ENCODE measurements around the gene GREB1.

Gene GREB1

GRCh38 chr2:11562011-11562410, 28.2 kb downstream of the GREB1 start:
- peak; percentile 22 for DNase-seq (ENCODE audit: low spot score)

- DNase-seq (ENCODE audit: low spot score) = peak; percentile 28
These were observed 28.6 kb downstream of the GREB1 start for GRCh38 chr2:11562476-11562875.

- DNase-seq (ENCODE audit: low spot score) = peak; percentile 33
These were observed 30.2 kb downstream of the GREB1 start for GRCh38 chr2:11563784-11564666.

- peak; percentile 30 for DNase-seq (ENCODE audit: low spot score)
These were observed 31.1 kb downstream of the GREB1 start for GRCh38 chr2:11564816-11565567.

GRCh38 chr2:11566383-11566782, 32.5 kb downstream of the GREB1 start:
- peak; percentile 51 for DNase-seq (ENCODE audit: low spot score)

GRCh38 chr2:11567631-11568031, 33.8 kb downstream of the GREB1 start:
- peak; percentile 30 for DNase-seq (ENCODE audit: low spot score)

GRCh38 chr2:11568436-11568835, 34.6 kb downstream of the GREB1 start:
- DNase-seq (ENCODE audit: low spot score) = peak; percentile 20

GRCh38 chr2:11569636-11570035, 35.8 kb downstream of the GREB1 start:
- peak; percentile 15 for DNase-seq (ENCODE audit: low spot score)

- DNase-seq (ENCODE audit: low spot score) = peak; percentile 9
These were observed 37.3 kb downstream of the GREB1 start for GRCh38 chr2:11571170-11571569.

GRCh38 chr2:11572996-11573395, 39.2 kb downstream of the GREB1 start:
- DNase-seq (ENCODE audit: low spot score) = no peak

- DNase-seq (ENCODE audit: low spot score) = no peak
These were observed 39.8 kb downstream of the GREB1 start for GRCh38 chr2:11573418-11574175.

GRCh38 chr2:11574176-11575046, 40.6 kb downstream of the GREB1 start:
- no peak for DNase-seq (ENCODE audit: low spot score)

- DNase-seq (ENCODE audit: low spot score) = no peak
These were observed 42.6 kb downstream of the GREB1 start for GRCh38 chr2:11576398-11576797.

GRCh38 chr2:11577101-11577883, 43.4 kb downstream of the GREB1 start:
- no peak for DNase-seq (ENCODE audit: low spot score)

GRCh38 chr2:11578081-11578948, 44.5 kb downstream of the GREB1 start:
- no peak for DNase-seq (ENCODE audit: low spot score)

- no peak for DNase-seq (ENCODE audit: low spot score)
These were observed 45.3 kb downstream of the GREB1 start for GRCh38 chr2:11578986-11579774.

GRCh38 chr2:11579867-11580659, 46.2 kb downstream of the GREB1 start:
- DNase-seq (ENCODE audit: low spot score) = no peak

GRCh38 chr2:11580697-11581096, 46.9 kb downstream of the GREB1 start:
- no peak for DNase-seq (ENCODE audit: low spot score)

Measured in left forelimb (tissue), 1 donor.